ENCODE data around the gene THOC5.
"Not testable (repeated sequence)": the region's sequence is repeated elsewhere in the genome, so short reads cannot be mapped to it uniquely, and the experiment has no call there.

Gene THOC5

GRCh38 chr22:29511126-29511862, 42.3 kb downstream of the THOC5 start:
- no peak for DNase-seq

- DNase-seq: no peak
Measured at GRCh38 chr22:29510542-29510941, 43.0 kb downstream of the THOC5 start.

- DNase-seq: no peak
Measured at GRCh38 chr22:29509815-29510214, 43.7 kb downstream of the THOC5 start.

- no peak for DNase-seq
Measured at GRCh38 chr22:29509298-29509697, 44.3 kb downstream of the THOC5 start.

- DNase-seq: peak in 31 of 51 donors; percentile 2 to 61 (median 31)
Measured at GRCh38 chr22:29503811-29504372, 49.7 kb downstream of the THOC5 start.

GRCh38 chr22:29499852-29500251, 53.7 kb downstream of the THOC5 start:
- DNase-seq: no peak

- DNase-seq: no peak
Measured at GRCh38 chr22:29493636-29494035, 59.9 kb downstream of the THOC5 start.

GRCh38 chr22:29491012-29491411, 62.5 kb downstream of the THOC5 start:
- DNase-seq: no peak

- not testable (repeated sequence) for DNase-seq
Measured at GRCh38 chr22:29489127-29489780, 64.3 kb downstream of the THOC5 start.

GRCh38 chr22:29487426-29487986, 66.1 kb downstream of the THOC5 start:
- no peak for DNase-seq

GRCh38 chr22:29485448-29485847, 68.1 kb downstream of the THOC5 start:
- no peak for DNase-seq

- DNase-seq: no peak
Measured at GRCh38 chr22:29484642-29485041, 68.9 kb downstream of the THOC5 start.

- DNase-seq: no peak
Measured at GRCh38 chr22:29483254-29483653, 70.3 kb downstream of the THOC5 start.

- DNase-seq: no peak
Measured at GRCh38 chr22:29482726-29483125, 70.8 kb downstream of the THOC5 start.

GRCh38 chr22:29482253-29482652, 71.3 kb downstream of the THOC5 start:
- no peak for DNase-seq

- DNase-seq: peak in 4 of 51 donors; percentile 6 to 15 (median 10)
Measured at GRCh38 chr22:29481265-29482000, 72.1 kb downstream of the THOC5 start.

GRCh38 chr22:29480512-29481264, 72.9 kb downstream of the THOC5 start:
- peak in 28 of 51 donors; percentile 7 to 76 (median 32) for DNase-seq

GRCh38 chr22:29480262-29480511, 73.4 kb downstream of the THOC5 start:
- no peak for DNase-seq

- peak in 16 of 51 donors; percentile 4 to 53 (median 19) for DNase-seq
Measured at GRCh38 chr22:29479417-29480261, 73.9 kb downstream of the THOC5 start, which contains the start of gene NEFH. NEFH (plus strand) TSS chr22:29480218; CDS start chr22:29480263, 45 bp downstream.
